Lung (tissue), 12 donors: ENCODE data around the gene GATA6. TPM values are rescaled to one million over a fixed set of nuclear protein-coding genes. Genes with fewer than 3 reads are reported as not detected.

Source experiments
- ATAC-seq: fragments of 200-7000 bp; cut with Tn5 transposase; one replicate; pipeline ENCODE4 v1.9.1; 2020; ENCODE audit warnings: moderate number of reproducible peaks; ENCODE audit not compliant: insufficient read depth, low FRiP score
- DNase-seq, 3 donors: peaks; one replicate each; pipeline ENCODE4 v3.0.0-alpha.2; 2013 to 2017
- H3K27ac ChIP-seq, 2 donors: one replicate each; pipeline ENCODE4 v1.5.1; 2013; ENCODE audit warnings: mild to moderate bottlenecking in 2 of 2, moderate library complexity in 2 of 2, control low read depth in 1 of 2, inconsistent platforms in 1 of 2, low read depth in 1 of 2, low read length in 1 of 2
- H3K27me3 ChIP-seq, 3 donors: one replicate each; pipeline ENCODE4 v1.5.1; 2013; ENCODE audit warnings: low read length in 2 of 3; ENCODE audit not compliant: control insufficient read depth in 3 of 3, insufficient read depth in 3 of 3
- H3K36me3 ChIP-seq, 4 donors: one replicate each; pipeline ENCODE4 v1.5.1; 2013; ENCODE audit warnings: low read length in 4 of 4, mild to moderate bottlenecking in 1 of 4, moderate library complexity in 1 of 4; ENCODE audit not compliant: control insufficient read depth in 4 of 4, insufficient read depth in 4 of 4
- H3K4me1 ChIP-seq, 5 donors: one replicate each; pipeline ENCODE4 v1.5.1; 2013; ENCODE audit warnings: low read length in 5 of 5, mild to moderate bottlenecking in 2 of 5, moderate library complexity in 1 of 5; ENCODE audit not compliant: control insufficient read depth in 5 of 5, insufficient read depth in 5 of 5
- H3K4me3 ChIP-seq: one replicate; pipeline ENCODE4 v1.5.1; 2013; ENCODE audit warnings: mild to moderate bottlenecking, control low read depth, moderate library complexity
- H3K9ac ChIP-seq, 2 donors: one replicate each; pipeline ENCODE4 v1.5.1; 2013; ENCODE audit warnings: low read length in 2 of 2, control low read depth in 1 of 2; ENCODE audit not compliant: insufficient read depth in 1 of 2
- H3K9me3 ChIP-seq, 4 donors: one replicate each; pipeline ENCODE4 v1.5.1; 2013; ENCODE audit warnings: low read length in 3 of 4, mild to moderate bottlenecking in 1 of 4, moderate library complexity in 1 of 4; ENCODE audit not compliant: control insufficient read depth in 4 of 4, insufficient read depth in 3 of 4
- CTCF ChIP-seq: IDR thresholded peaks from 2 replicates; pipeline ENCODE4 v1.5.1; 2012; ENCODE audit warnings: mild to moderate bottlenecking; ENCODE audit errors: control extremely low read depth, extremely low read depth
- WGBS, 2 donors: extraction: QIAGEN DNeasy Blood & Tissue Kit; methylation state at CpG; one replicate each; pipeline ENCODE4 v1.1.7; 2013; 5-methylcytosine and 5-hydroxymethylcytosine counted together
- polyA plus RNA-seq, 2 donors: library from polyadenylated mRNA; stranded (reverse); fragments of 200-250 nt; gene quantifications; one replicate each; pipeline ENCODE4 v1.2.1, GENCODE V29; 2013
- total RNA-seq, 2 donors: library from RNA; depleted of rRNA in 1 of 2; stranded (reverse); fragments of >200 nt in 1 of 2; gene quantifications; one replicate each; pipeline ENCODE4 v1.2.1, GENCODE V29; 2014 to 2021
- donor health status: control.
- donor health status: control.
- donor health status: Bipolar disorder and iron deficiency.
- donor health status: healthy.
- donor health status: DM: yes; HTN: yes; CAD: no.

The GATA6 gene
- total and polyA plus RNA-seq, 4 donors = 11.3 to 34.3 (median 21.8) TPM

DNA sequence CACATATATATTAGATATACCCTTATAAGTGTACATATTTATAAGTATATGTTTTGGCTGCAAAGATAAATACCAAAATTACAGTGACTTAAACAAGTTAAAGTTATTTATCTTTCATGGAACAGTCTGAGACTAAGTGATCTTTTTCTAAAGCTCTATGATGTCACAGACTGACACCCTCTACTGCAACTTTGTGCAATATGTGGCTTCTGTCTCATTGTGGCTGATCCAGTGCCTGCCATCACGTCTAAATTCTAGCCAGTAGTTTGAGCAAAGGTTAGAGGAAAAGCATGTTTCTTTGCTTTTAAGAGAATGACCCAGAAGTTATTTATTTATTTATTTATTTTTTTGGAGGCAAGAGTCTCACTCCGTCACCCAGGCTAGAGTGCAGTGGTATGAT, 13.8 kb upstream of the GATA6 start:
- no peak overlapping the region for H3K4me3 ChIP-seq
- H3K4me1 ChIP-seq = no peaks in the 10 kb centered on the region
- TF ChIP-seq CTCF = no peak
- no peak for DNase-seq
- H3K27ac ChIP-seq = no peak overlapping the region
- H3K36me3 ChIP-seq = no peaks in the 10 kb centered on the region
- H3K27me3 ChIP-seq = peaks cover 0 to under 1% (median 0%) of the 10 kb centered on the region in 3 donors
- H3K9me3 ChIP-seq = no peaks in the 10 kb centered on the region
- no peak overlapping the region for H3K9ac ChIP-seq
- no peak for ATAC-seq
- 87 to 95% methylated on average over 2 of the region's 2 CpGs for WGBS, 2 donors

DNA sequence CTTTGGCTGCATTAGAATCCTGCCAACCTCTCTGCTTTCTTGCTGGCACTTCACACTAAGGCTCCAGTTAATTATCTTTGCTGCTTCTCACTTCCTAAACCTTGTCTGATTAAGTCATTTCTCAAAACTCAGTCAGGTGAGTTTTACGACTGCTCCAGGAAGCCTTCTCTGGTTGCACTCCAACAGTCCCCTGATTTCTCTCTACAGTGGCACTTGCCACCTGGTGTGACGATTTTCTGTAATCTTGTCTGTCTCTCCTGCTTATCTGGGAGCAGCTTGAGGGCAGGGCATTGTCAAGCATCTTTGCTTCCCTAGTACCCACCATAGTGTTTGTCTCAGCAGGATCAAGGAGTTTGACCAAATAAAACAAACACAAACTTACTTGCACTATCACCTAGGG, 10.4 kb upstream of the GATA6 start:
- Histone ChIP-seq H3K27me3 (peaks cover 0 to 3% (median 2%) of the 10 kb centered on the region in 3 donors), H3K9ac (no peak overlapping the region), H3K4me3 (no peak overlapping the region), H3K9me3 (no peaks in the 10 kb centered on the region), H3K27ac (no peak overlapping the region), H3K4me1 (peaks cover 0 to 2% (median 0%) of the 10 kb centered on the region in 5 donors), H3K36me3 (no peaks in the 10 kb centered on the region)
- DNase-seq = no peak
- no peak for TF ChIP-seq CTCF
- WGBS, 2 donors = 83 to 97% methylated on average over 2 of the region's 2 CpGs
- ATAC-seq = no peak

- DNase-seq (no peak), ATAC-seq (no peak)
- Histone ChIP-seq H3K9me3 (no peaks in the 10 kb centered on the region), H3K27ac (no peak overlapping the region), H3K9ac (no peak overlapping the region), H3K4me3 (no peak overlapping the region), H3K27me3 (peaks cover 0 to 8% (median 3%) of the 10 kb centered on the region in 3 donors), H3K36me3 (no peaks in the 10 kb centered on the region), H3K4me1 (peaks cover 0 to 19% (median 0%) of the 10 kb centered on the region in 5 donors)
- WGBS, 2 donors = 87 to 93% methylated on average over 5 of the region's 5 CpGs
- TF ChIP-seq CTCF = no peak
Observed at GRCh38 chr18:22161090-22161489, 8.3 kb upstream of the GATA6 start.
